GM21423 (cell line): Measurements from ENCODE around the gene SLC25A28.

ENCODE experiments used
- ATAC-seq: cut with Tn5 transposase; IDR thresholded peaks from one replicate; pipeline ENCODE4 v1.9.1; 2021; ENCODE audit warnings: mild to moderate bottlenecking, moderate library complexity; ENCODE audit not compliant: unreplicated experiment

SLC25A28 gene, protein sequence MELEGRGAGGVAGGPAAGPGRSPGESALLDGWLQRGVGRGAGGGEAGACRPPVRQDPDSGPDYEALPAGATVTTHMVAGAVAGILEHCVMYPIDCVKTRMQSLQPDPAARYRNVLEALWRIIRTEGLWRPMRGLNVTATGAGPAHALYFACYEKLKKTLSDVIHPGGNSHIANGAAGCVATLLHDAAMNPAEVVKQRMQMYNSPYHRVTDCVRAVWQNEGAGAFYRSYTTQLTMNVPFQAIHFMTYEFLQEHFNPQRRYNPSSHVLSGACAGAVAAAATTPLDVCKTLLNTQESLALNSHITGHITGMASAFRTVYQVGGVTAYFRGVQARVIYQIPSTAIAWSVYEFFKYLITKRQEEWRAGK

DNA sequence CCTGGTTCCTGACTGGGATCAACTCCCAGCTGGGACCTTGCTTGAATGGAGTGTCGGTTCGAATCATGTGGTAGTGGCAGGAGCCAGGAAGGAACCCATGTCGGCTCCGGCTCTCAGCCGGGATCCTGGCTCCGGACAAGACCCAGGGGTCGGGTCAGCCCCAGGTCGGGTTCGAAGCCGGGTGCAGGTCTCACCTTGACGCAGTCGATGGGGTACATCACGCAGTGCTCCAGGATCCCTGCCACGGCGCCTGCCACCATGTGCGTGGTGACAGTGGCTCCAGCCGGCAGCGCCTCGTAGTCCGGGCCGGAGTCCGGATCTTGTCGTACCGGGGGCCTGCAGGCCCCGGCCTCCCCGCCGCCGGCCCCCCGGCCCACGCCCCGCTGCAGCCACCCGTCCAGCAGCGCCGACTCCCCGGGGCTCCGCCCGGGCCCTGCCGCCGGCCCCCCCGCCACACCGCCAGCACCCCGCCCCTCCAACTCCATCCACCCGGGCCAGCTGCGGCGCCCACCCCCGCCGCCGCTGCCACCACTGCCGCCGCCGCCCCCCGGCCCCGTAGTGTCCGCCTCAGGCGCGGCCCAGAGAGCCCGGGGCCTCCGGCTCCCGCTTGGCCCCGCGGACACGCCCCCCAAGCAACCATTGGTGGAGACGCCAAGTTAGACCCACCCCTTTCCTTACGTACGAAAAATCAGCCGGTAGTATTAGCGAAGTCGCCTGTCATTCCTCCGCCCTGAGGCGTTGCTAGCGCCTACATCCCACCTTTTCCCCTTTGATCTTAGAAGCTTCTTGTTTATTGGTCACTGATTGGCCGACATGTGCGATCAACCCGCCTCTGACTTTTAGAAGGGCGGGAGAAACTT lies at the start of gene SLC25A28:
TSS of gene SLC25A28 (minus strand) at position 589 of the 860 bp plus-strand sequence. CDS start at position 485, 104 bp downstream.
- ATAC-seq: peak; percentile 78

DNA sequence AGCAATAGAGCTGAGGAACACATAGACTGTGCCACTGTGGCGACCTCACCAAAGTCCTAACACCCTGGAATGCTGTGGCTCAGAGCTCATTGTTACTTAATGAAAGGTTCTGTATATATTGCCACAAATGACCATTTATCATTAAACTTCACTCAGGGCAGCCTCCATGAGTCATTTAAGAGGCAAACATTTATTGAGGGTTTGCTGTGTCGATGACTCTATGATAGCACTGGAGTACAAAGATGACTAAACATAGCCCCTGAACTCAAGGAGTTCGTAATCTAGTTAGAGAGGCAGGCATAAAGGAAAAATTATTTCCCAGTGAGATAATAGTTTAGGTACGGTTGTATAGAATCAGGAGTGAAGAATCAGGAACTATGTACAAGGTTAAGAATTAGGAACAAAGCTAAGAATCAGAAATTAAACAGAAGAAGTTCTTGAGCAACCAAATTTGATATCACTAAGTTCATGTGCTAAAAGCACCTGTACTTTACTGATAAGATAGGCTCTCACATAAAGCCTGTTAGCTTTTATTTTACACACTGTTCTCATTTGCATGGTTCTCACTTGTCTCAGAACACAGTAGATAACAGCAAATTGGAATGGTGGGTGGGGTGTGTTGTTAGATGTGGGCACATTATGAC lies 47.0 kb upstream of the SLC25A28 start:
- no peak for ATAC-seq

DNA sequence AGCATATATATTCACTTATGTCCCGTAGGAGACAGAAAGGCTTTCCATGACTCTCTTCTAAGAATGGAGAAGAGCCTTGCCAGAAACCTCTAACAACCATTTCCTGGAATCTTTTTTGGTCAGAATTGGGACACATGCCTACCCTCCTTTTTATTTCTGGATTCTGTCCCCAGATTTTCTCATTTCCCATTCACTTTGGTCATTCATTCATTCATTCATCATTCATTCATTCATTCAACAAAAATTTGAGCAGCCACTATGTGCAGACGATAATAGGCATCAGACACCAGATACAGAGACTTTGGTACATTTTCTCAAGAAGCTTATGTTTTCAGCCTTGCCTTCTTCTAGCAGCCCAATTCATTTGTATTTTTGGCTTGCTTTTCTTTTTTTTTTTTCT lies 45.1 kb upstream of the SLC25A28 start:
- ATAC-seq: no peak

DNA sequence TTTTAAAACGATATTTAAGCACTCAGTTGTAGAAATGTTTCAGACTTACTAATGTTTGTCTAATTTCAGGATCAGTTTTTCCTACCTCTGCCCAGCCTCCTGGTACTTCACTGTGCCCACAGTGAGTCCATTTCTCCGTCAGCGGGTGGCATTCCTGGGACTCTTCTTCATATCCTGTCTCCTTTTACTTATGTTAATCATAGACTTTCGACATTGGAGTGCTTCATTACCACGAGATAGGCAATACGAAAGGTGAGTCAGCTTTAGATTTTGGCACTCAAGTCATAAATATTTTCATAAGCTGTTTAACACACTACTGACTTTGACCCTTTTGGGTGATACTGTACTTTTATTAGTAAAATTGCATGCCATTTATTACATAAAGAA lies 41.1 kb upstream of the SLC25A28 start:
- no peak for ATAC-seq

DNA sequence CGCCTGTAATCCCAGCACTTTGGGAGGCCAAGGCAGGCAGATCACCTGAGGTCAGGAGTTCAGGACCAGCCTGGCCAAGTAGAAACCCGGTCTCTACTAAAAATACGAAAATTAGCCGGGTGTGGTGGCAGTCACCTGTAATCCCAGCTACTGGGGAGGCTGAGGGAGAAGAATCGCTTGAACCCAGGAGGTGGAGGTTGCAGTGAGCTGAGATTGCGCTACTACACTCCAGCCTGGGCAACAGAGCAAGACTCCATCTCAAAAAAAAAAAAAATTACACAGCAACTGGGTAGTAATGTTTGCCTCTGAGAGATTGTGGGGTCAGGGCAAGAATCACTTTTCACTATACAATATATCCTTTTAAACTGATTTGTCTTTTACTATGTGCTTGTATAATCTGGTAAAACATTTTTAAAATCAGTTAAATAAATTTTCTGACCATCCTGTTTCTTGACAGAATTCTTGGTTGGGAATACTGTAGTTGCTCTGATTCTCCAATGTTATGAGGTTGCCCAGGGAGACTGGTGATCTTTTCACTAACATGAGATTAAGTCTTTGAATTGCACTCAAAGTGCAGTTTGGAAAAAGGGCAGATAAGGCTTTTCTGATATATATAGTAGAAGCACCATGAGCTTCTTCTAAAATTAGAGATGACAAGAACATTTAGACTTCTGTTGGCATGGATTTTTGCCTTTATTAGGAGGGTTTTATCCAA lies 40.6 kb upstream of the SLC25A28 start:
- ATAC-seq: no peak

DNA sequence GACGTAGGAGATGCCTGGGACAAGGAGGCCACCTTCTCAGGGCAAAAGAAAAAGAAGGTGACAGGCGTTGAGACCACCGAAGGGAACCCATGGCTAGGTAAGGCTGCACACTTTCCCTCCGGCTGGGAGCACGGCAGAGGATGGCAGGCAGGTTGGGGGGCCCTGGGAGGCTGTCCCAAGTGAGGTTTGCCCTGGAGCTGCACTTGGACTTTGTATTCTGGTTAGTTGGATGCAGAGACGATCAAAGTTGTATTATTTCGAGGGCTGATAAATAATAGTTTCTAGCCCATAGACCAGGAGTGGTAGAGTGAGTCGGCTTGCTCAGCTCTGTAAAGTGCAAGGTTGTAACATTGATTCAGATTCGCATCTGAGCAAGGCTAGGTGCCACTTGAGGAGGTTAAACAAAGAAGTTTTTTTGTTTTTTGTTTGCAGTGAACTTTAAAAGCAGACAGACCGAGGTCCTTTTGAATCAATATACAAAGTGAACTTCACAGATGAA lies 39.7 kb upstream of the SLC25A28 start:
- ATAC-seq: no peak

DNA sequence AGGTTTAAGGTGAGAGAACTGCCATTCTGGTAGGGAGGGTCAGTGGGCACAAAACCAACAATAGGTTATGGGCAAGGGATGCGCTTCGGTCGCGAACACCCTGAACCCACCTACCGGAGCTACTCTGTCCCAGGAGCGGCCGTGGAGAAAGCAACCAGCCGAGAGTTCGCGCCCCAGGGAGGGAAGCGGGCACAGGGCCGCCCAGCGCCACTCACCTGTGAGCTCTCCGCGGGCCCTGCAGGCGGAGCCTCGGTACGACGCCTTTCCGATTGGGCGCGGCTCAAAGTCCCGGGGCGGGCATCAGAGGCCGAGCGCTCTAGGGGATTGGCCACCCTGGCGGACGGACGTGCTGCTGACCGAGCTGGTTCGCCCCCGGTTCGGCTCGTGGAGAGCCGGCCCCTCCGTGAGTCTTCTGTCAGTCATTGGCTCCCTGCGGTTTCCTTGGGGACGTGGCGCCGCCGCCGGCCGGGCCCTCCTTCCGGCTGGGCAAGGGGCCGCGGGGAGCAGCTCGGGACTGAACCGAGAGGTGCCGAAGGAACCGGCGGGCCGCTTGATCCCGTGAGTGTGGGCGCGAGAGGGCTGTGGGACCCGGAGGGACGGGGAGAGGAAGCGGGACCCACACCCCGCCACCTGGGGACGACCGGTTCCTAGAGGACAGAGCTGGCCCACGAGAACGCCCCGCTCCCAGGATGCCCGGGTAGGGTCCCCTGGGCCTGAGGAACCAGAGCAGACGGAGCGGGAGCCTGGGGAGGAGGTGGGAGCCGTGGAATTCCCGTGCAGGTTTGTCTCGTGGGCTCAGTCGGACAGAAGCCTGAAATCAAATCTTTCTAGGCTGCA lies 39.0 kb upstream of the SLC25A28 start, which contains the start of gene ENTPD7:
TSS of gene ENTPD7 (plus strand) at position 479 of the 837 bp plus-strand sequence. CDS start 448 bp downstream, outside the sequence.
- ATAC-seq: peak; percentile 99

DNA sequence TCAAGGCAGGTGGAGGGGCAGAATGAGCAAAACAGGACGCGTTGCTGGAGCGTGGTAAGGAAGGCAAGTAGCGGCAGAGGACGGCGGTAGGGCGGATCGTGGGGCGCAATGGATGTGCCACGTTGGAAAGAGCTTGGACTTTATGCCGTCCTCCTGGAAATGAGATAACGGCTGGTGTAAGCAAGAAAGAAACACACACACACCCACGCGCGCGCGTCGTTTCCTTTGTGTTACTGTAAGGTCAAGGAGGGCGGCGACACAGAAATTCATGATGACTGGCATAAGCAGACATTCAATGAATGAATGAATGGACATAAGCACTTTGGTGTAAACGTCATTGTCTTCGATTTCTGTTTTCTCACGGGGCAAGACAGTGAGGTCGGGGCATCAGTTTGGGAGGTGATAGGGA lies 38.4 kb upstream of the SLC25A28 start:
- no peak for ATAC-seq

DNA sequence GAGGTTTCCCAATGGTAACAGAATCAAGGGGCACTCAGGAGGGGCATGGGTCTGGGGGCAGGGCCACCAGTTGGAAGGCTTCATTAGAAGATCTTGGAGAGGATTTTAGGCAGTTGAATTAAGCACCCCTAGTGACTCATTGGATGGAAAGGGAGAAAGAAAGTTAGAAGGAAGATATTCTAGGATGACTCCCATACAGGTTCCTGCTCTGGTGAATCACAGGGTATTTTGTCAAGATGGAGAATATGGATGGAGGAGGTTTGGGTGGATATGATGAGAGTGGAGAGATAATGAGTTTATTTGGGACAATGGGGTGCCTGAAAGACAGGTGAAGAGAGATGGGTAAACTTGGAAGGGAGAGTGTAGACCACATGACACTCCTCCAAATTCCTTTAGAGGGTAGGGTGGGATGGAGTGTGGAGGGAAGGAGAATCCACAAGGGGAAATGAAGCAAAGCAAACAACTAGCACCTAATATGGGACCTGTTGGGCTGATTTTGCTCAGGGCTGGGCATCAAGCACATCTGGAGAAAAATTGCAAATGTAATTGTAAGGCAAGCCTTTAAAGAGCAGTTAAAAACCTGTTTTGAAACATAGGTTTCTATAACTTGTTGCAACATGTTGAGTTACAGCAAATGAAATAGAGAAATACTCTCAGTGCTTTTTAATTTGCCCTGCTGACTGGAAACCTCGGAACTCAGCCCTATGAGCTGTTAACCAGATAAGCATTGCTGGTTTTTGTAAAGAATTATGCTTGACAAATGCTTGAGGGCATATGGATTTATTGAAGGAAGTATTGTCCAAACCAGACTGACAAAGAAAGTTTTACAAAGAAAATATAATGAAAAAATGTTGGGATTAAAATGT lies 36.2 kb upstream of the SLC25A28 start:
- no peak for ATAC-seq

DNA sequence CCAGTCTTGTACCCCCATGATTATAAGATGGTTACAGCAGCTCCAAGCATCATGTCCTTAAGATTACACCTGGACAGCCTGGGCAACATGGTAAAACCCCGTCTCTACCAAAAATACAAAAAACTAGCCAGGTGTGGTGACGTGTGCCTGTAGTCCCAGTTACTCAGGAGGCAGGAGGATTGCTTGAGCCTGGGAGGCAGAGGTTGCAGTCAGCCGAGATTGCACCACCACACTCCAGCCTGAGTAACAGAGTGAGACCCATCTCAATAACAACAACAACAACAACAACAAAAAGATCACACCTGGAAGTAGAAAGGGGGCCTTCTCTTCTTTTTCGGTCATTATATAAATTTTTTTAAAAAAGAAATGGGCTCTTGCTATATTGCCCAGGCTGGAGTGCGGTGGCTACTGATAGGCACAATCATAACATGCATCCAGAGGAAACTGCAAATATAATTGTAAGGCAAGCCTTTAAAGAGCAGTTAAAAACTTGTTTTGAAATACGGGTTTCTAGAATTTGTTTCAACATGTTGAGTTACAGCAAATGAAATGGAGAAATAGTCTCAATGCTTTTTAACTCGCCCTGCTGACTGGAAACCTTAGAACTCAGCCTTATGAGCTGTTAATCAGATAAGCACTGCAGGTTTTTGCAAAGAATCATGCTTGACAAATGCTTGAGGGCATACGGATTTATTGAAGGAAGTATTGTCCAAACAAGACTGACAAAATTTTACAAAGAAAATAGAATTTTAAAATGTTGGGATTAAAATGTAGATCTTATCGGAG lies 34.3 kb upstream of the SLC25A28 start:
- no peak for ATAC-seq

DNA sequence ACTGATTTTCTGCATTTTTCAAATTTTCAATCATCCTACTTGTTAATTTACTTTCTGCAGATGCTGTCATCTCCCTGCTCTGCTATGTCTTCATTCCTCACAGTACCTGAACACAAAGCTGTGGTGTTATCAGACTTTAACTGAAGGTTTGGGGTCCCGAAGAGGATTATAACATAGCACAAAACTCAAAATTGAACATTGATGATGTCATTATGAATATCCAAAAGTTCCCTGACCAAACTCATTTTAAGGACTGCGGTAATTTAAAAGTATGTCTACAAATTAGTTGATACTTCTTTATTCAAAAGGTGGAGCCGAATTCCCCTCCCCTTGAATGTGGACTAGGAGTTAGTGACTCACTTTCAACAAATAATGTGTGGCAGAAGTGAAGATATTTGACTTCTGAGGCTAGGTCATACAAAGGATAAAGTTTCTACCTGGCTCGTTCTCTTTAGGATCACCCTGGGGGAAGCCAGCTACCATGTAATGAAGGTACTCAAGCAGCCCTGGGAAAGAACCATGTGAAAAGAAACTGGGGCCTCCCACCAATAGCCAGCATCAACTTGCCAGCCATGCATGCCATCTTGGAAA lies 32.7 kb upstream of the SLC25A28 start:
- no peak for ATAC-seq

DNA sequence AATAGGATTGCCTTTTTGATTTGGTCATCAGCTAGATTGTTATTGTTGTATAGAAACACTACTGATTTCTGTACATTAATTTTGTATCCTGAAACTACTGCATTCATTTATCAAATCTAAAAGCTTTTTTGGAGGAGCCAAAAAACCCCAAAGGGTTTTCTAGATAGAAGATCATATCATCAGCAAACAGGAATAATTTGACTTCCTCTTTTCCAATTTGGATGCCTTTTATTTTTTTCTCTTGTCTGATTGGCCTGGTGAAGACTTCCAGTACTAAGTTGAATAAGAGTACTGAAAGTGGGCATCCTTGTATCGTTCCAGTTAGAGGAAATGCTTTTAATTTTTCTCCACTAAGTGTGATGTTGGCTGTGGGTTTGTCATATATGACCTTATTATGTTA lies 28.5 kb upstream of the SLC25A28 start:
- no peak for ATAC-seq

DNA sequence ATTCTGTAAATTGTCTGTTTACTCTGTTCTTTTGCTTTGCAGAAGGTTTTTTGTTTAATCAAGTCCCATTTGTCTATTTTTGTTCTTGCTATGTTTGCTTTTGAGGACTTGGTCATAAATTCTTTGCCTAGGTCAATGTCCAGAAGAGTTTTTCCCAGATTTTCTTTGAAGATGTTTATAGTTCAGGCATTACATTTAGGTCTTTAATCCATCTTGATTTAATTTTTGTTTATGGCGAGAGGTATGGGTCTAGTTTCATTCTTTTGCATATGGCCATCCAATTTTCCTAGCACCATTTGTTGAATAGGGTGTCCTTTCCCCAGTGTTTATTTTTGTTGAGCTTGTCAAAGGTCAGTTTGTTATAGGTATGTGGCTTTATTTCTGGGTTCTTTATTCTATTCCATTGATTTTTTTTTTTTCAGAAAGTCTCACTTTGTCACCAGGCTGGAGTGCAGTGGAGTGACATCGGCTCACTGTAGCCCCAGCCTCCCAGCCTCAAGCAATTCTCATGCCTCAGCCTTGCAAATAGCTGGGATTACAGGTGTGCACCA lies 27.4 kb upstream of the SLC25A28 start:
- ATAC-seq: no peak

DNA sequence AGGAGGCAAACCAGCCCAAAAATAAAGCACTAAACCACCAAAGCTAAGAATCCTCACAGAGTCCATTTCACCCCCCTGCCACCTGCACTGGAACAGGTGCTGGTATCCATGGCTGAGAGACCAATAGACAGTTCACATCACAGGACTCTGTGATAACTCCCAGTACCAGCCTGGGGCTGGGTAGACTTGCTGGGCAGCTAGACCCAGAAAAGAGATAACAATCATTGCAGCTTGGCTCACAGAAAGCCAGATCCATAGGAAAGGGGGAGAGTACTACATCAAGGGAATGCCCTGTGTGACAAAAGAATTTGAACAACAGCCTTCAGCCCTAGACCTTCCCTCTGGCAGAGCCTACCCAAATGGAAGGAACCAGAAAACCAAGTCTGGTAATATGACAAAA lies 13.6 kb upstream of the SLC25A28 start:
- no peak for ATAC-seq

DNA sequence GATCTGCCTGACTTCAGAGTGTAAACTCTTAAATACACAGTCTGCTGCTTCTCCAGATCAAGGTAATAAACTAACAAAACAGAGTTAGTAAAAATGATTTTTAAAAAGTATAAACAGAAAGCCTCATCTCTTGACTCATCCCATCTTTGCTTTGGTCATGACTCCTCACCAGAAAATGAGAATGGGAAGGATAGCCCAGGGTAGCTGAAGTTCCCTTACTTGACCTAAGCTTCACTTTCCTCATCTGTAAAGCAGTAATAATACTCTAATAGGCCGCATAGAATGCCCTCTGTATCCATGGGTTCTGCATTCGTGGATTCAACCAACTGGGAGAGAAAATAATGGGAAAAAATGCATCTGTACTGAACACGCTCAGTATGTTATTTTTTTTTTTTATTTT lies 11.3 kb upstream of the SLC25A28 start:
- no peak for ATAC-seq

DNA sequence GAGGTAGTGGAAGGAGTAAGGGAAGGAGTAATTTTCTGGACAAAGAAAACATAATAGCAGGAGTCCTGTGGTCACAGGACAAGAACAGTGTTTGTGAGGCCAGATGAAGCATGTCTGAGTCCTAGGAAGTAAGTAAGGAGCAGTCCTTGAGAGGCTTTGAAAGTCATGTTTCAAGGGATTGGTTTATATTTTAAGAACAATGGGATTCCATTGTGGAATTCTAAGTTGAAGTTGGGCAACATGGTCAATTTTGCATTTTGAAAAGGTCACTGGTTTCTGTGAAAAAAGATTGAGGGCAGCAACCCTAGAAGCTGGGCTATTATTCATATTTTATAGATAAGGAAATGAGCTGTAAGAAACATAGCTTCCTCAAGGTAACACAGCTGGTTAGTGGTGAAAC lies 10.8 kb upstream of the SLC25A28 start:
- no peak for ATAC-seq

DNA sequence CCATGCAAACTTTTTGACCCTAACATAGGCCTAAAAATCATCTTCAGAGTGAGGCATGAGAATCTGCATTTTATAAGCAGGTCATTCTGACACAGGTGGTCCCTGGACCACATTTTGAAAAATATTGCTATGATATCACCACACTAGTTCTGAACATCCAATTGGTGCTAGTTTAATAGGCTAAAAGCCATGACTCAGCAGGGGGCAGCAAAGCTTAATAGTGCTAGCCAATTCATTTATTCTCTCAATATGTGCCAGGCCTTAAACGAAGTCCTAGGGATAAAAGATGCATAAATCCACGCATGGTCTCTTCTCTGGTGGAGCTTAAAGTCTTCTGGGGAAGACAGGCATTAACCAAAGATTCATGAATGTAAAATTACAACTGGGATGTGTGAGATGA lies 10.2 kb upstream of the SLC25A28 start:
- ATAC-seq: no peak
